Measurements from ENCODE around the gene PRR22.

DNA sequence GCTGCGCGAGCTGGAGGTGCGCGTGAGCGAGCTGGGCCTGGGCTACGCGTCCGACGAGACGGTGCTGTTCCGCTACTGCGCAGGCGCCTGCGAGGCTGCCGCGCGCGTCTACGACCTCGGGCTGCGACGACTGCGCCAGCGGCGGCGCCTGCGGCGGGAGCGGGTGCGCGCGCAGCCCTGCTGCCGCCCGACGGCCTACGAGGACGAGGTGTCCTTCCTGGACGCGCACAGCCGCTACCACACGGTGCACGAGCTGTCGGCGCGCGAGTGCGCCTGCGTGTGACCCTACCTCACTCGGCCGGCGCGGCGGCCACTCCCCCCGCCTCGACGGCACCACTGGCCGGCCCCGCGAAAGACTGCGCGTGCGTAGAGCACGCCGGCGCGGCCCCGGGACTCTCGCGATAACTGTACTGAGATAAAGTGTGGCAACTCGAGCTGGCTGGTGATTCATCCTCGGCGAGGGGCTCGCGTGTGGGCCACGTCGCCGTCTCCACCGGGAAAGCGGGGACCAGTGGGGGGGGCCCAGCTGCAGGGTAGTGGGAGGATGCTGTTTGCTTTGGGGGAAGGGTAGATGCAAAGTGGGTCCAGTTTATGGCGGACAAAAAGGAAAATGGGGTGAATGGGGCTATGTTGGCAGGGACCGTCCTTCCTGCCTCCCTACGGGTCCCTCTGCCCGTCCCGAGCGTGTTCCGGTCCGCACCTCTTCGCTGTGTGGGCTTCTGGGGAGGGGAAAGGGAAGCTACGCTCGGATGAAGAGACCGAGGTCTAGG, 43.5 kb upstream of the PRR22 start:
- TF ChIP-seq, protein P1, sequence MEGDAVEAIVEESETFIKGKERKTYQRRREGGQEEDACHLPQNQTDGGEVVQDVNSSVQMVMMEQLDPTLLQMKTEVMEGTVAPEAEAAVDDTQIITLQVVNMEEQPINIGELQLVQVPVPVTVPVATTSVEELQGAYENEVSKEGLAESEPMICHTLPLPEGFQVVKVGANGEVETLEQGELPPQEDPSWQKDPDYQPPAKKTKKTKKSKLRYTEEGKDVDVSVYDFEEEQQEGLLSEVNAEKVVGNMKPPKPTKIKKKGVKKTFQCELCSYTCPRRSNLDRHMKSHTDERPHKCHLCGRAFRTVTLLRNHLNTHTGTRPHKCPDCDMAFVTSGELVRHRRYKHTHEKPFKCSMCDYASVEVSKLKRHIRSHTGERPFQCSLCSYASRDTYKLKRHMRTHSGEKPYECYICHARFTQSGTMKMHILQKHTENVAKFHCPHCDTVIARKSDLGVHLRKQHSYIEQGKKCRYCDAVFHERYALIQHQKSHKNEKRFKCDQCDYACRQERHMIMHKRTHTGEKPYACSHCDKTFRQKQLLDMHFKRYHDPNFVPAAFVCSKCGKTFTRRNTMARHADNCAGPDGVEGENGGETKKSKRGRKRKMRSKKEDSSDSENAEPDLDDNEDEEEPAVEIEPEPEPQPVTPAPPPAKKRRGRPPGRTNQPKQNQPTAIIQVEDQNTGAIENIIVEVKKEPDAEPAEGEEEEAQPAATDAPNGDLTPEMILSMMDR (IDR thresholded peaks at IDR 0.05 in 2 of 3, conservative IDR thresholded peaks at IDR 0.05 in 1 of 3; ENCODE audit: borderline replicate concordance in 1 of 3, insufficient read depth in 1 of 3, low read depth in 2 of 3, low read length in 2 of 3) = no peak
- TF ChIP-seq, protein P2, sequence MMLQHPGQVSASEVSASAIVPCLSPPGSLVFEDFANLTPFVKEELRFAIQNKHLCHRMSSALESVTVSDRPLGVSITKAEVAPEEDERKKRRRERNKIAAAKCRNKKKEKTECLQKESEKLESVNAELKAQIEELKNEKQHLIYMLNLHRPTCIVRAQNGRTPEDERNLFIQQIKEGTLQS (IDR thresholded peaks at IDR 0.05) = no peak
- TF ChIP-seq ZBTB33 (IDR thresholded peaks at IDR 0.05; ENCODE audit: extremely low read depth, insufficient replicate concordance, low read length) = peak; percentile 97
- no peak for TF ChIP-seq CBX3 (IDR thresholded peaks at IDR 0.05; ENCODE audit: low read depth)
- peak; percentile 99 for TF ChIP-seq POLR2A (IDR thresholded peaks at IDR 0.05; ENCODE audit: borderline replicate concordance, extremely low read depth, insufficient read depth, insufficient read length)
- no peak for TF ChIP-seq EZH2 (IDR thresholded peaks at IDR 0.05)

All from HCT116 (cell line).